CD4-positive, alpha-beta T cell (primary cell): Measurements from ENCODE around the gene TLCD3A. TPM values are rescaled to one million over a fixed set of nuclear protein-coding genes. Genes with fewer than 3 reads are reported as not detected.

ENCODE experiments used
- ATAC-seq: fragments of 200-7000 bp; cut with Tn5 transposase; one replicate; pipeline ENCODE4 v1.10.0; 2022; ENCODE audit warnings: mild to moderate bottlenecking; ENCODE audit not compliant: poor library complexity
- CTCF ChIA-PET: fragments of 350-600 bp; sonication (Branson Sonifier 250); formaldehyde crosslinking; loops from one replicate; lab custom pipeline; 2021; ENCODE audit warnings: antibody characterized with exemption, inconsistent platforms; lab: Charles Lee
- POLR2A ChIA-PET: fragments of 350-600 bp; sonication (Branson Sonifier 250); formaldehyde crosslinking; loops from one replicate; lab custom pipeline; 2021; ENCODE audit warnings: antibody characterized with exemption, inconsistent platforms; lab: Charles Lee
- DNase-seq, 14 experiments: peaks; one replicate each; pipeline ENCODE4 v3.0.0-alpha.2; 2013 to 2020; ENCODE audit warnings: mixed read lengths in 2 of 14
- H3K27ac ChIP-seq, 2 donors: one replicate each; pipeline versions ENCODE4 v1.5.1 to v1.7.0; 2013; ENCODE audit warnings: low read length in 2 of 2, low read depth in 1 of 2, mild to moderate bottlenecking in 1 of 2
- H3K27me3 ChIP-seq, 2 experiments: 1 replicate in 1 of 2; 2 replicates in 1 of 2; pipeline versions ENCODE4 v1.6.1 to v1.7.0; 2013; ENCODE audit warnings: low read length in 2 of 2, control low read depth in 1 of 2, mild to moderate bottlenecking in 1 of 2, moderate library complexity in 1 of 2; ENCODE audit not compliant: insufficient read depth in 2 of 2, control insufficient read depth in 1 of 2
- H3K36me3 ChIP-seq: one replicate; pipeline ENCODE4 v1.6.1; 2013; ENCODE audit warnings: low read length, control low read depth; ENCODE audit not compliant: insufficient read depth
- H3K4me1 ChIP-seq: one replicate; pipeline ENCODE4 v1.6.1; 2013; ENCODE audit warnings: low read length, control low read depth; ENCODE audit not compliant: insufficient read depth
- H3K4me3 ChIP-seq: one replicate; pipeline ENCODE4 v1.5.1; 2013; ENCODE audit warnings: mild to moderate bottlenecking, low read length, moderate library complexity
- H3K9me3 ChIP-seq, 2 experiments: 1 replicate in 1 of 2; 2 replicates in 1 of 2; pipeline versions ENCODE4 v1.6.1 to v1.7.0; 2013; ENCODE audit warnings: low read length in 2 of 2, mild to moderate bottlenecking in 2 of 2, control low read depth in 1 of 2, moderate library complexity in 1 of 2; ENCODE audit not compliant: control insufficient read depth in 1 of 2, insufficient read depth in 1 of 2
- H3K27ac Mint-ChIP-seq: one replicate; pipeline ENCODE4 v1.8.0; 2020; ENCODE audit warnings: mixed read lengths
- H3K27me3 Mint-ChIP-seq: one replicate; pipeline ENCODE4 v1.8.0; 2021; ENCODE audit warnings: mixed read lengths
- H3K36me3 Mint-ChIP-seq: one replicate; pipeline ENCODE4 v1.8.0; 2021; ENCODE audit warnings: low read depth, mixed read lengths
- H3K4me1 Mint-ChIP-seq: one replicate; pipeline ENCODE4 v1.8.0; 2021; ENCODE audit warnings: low read depth, mixed read lengths
- H3K4me3 Mint-ChIP-seq: one replicate; pipeline ENCODE4 v1.8.0; 2020; ENCODE audit warnings: mild to moderate bottlenecking, mixed read lengths
- H3K9me3 Mint-ChIP-seq: one replicate; pipeline ENCODE4 v1.8.0; 2020; ENCODE audit warnings: mixed read lengths
- CTCF ChIP-seq: fragments of 200-600 bp; IDR thresholded peaks from one replicate; pipeline ENCODE4 v1.8.0; 2022; ENCODE audit warnings: antibody characterized with exemption, mild to moderate bottlenecking
- intact Hi-C, 2 experiments: fragments of 100-400 bp; cut with DNase I in 1 of 2; cut with micrococcal nuclease in 1 of 2; formaldehyde crosslinking; loops; one replicate each; pipeline versions ENCODE4 v1.15.1 to v1.9.0; 2023 to 2025; cut with DNase I, micrococcal nuclease
- total RNA-seq, 174 experiments: library from RNA in 2 of 174; stranded (reverse) in 2 of 174; gene quantifications; one replicate each; pipeline ENCODE4 v1.2.3 and lab custom pipeline; 2021 to 2026

Gene TLCD3A
- total RNA-seq, 2 experiments from 2014 or later, result 0.63 to 0.75 TPM

GRCh38 chr17:759964-760363 is 27.6 kb downstream of the TLCD3A start:
- no peak for ATAC-seq
- Mint-ChIP-seq H3K36me3 (peaks cover 61% of the 10 kb centered on the region), H3K4me3 (no peak overlapping the region), H3K27me3 (no peaks in the 10 kb centered on the region), H3K27ac (no peak overlapping the region), H3K9me3 (no peaks in the 10 kb centered on the region), H3K4me1 (no peaks in the 10 kb centered on the region)
- Histone ChIP-seq H3K9me3 (no peaks in the 10 kb centered on the region), H3K27ac (no peak overlapping the region), H3K4me3 (no peak overlapping the region), H3K27me3 (no peaks in the 10 kb centered on the region), H3K4me1 (no peaks in the 10 kb centered on the region), H3K36me3 (peaks cover 51% of the 10 kb centered on the region)
- TF ChIP-seq CTCF, result no peak
- intact Hi-C loops, result no loop called here
- ChIA-PET CTCF (interaction anchor here (1.2 kb wide), 1 partner anchor 237 kb away, joined by 3 read pairs; the partner anchor contains the start of gene TIMM22), POLR2A (no interaction called here)
- no peak for DNase-seq

GRCh38 chr17:760371-760770 is 28.0 kb downstream of the TLCD3A start:
- Mint-ChIP-seq H3K4me3 (no peak overlapping the region), H3K36me3 (peaks cover 65% of the 10 kb centered on the region), H3K9me3 (no peaks in the 10 kb centered on the region), H3K27me3 (no peaks in the 10 kb centered on the region), H3K27ac (no peak overlapping the region), H3K4me1 (no peaks in the 10 kb centered on the region)
- no peak for TF ChIP-seq CTCF
- H3K4me1 ChIP-seq, result no peaks in the 10 kb centered on the region
- intact Hi-C loops, result no loop called here
- no peak overlapping the region for H3K4me3 ChIP-seq
- CTCF ChIA-PET, result no interaction called here
- peaks cover 55% of the 10 kb centered on the region for H3K36me3 ChIP-seq
- ATAC-seq (no peak), DNase-seq (no peak)
- POLR2A ChIA-PET, result no interaction called here
- no peaks in the 10 kb centered on the region for H3K9me3 ChIP-seq
- no peak overlapping the region for H3K27ac ChIP-seq
- H3K27me3 ChIP-seq, result no peaks in the 10 kb centered on the region

GRCh38 chr17:767076-767475 is 34.7 kb downstream of the TLCD3A start:
- TF ChIP-seq CTCF, result no peak
- Histone ChIP-seq H3K27ac (no peak overlapping the region), H3K4me3 (no peak overlapping the region), H3K27me3 (no peaks in the 10 kb centered on the region), H3K36me3 (peaks cover 64% of the 10 kb centered on the region), H3K9me3 (no peaks in the 10 kb centered on the region), H3K4me1 (no peaks in the 10 kb centered on the region)
- no peak for DNase-seq
- H3K4me3 Mint-ChIP-seq, result no peak overlapping the region
- intact Hi-C loops, result no loop called here
- H3K27me3 Mint-ChIP-seq, result no peaks in the 10 kb centered on the region
- peaks cover 65% of the 10 kb centered on the region for H3K36me3 Mint-ChIP-seq
- ChIA-PET CTCF (no interaction called here), POLR2A (interaction anchor here (0.9 kb wide), 1 partner anchor 15 kb away, joined by 4 read pairs; the partner anchor contains the start of genes GLOD4 and MRM3)
- no peak overlapping the region for H3K27ac Mint-ChIP-seq
- no peaks in the 10 kb centered on the region for H3K9me3 Mint-ChIP-seq
- H3K4me1 Mint-ChIP-seq, result no peaks in the 10 kb centered on the region
- ATAC-seq, result no peak
